Ishikawa (cell line): ENCODE results near the gene SAMD4B.
A peak's percentile ranks its signal among the peaks of the same experiment; 100 is the strongest.

Experiments used
- CEBPB ChIP-seq: IDR thresholded peaks from 2 replicates; pipeline ENCODE4 v1.6.1; 2012
- CREB1 ChIP-seq: IDR thresholded peaks from 2 replicates; pipeline ENCODE4 v1.6.1; 2012; ENCODE audit warnings: low read depth
- EGR1 ChIP-seq: IDR thresholded peaks from 2 replicates; pipeline ENCODE4 v1.6.1; 2012
- EP300 ChIP-seq: IDR thresholded peaks from 2 replicates; pipeline ENCODE4 v1.6.1; 2012; ENCODE audit warnings: borderline replicate concordance
- FOXM1 ChIP-seq: IDR thresholded peaks from 2 replicates; pipeline ENCODE4 v1.6.1; 2012; ENCODE audit warnings: low read depth, borderline replicate concordance
- NFIC ChIP-seq: IDR thresholded peaks from 2 replicates; pipeline ENCODE4 v1.6.1; 2012
- RAD21 ChIP-seq: IDR thresholded peaks from 2 replicates; pipeline ENCODE4 v1.6.1; 2012; ENCODE audit warnings: low read depth
- TAF1 ChIP-seq: IDR thresholded peaks from 2 replicates; pipeline ENCODE4 v1.6.1; 2012; ENCODE audit warnings: low read depth, mild to moderate bottlenecking
- TCF12 ChIP-seq: IDR thresholded peaks from 2 replicates; pipeline ENCODE4 v1.6.1; 2012; ENCODE audit warnings: low read depth
- TEAD4 ChIP-seq: IDR thresholded peaks from 2 replicates; pipeline ENCODE4 v1.6.1; 2012
- YY1 ChIP-seq: IDR thresholded peaks from 2 replicates; pipeline ENCODE4 v1.6.1; 2012; ENCODE audit warnings: low read depth
- ZBTB7A ChIP-seq: IDR thresholded peaks from 2 replicates; pipeline ENCODE4 v1.6.1; 2012; ENCODE audit warnings: low read depth
- TF ChIP-seq, protein P1 (sequence below): IDR thresholded peaks from 2 replicates; pipeline ENCODE4 v1.6.1; 2012
- TF ChIP-seq, protein P2 (sequence below): IDR thresholded peaks from 2 replicates; pipeline ENCODE4 v1.6.1; 2012; ENCODE audit warnings: low read depth, mild to moderate bottlenecking
- TF ChIP-seq, protein P3 (sequence below): IDR thresholded peaks from 2 replicates; pipeline ENCODE4 v1.6.1; 2012

SAMD4B gene

DNA sequence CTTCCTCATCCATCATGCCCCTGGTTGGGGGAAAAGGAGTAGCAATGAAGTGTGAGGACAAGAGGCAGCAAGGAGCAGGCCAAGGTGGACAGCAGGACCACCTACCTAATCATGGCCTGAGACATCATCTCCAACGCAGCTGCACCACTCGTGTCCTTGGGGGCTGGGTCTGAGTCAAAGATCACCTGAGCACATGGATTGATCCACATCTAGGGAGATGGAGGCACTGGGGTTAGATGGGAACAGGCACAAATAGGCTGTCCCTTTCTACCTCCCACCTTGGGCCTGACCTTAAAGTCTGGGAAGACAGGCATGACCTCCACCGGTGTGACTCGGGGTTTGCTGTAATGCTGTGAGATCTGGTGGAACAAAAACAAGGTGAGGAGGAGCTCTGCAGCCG is 46.4 kb downstream of the SAMD4B start:
- TF ChIP-seq TEAD4: no peak

DNA sequence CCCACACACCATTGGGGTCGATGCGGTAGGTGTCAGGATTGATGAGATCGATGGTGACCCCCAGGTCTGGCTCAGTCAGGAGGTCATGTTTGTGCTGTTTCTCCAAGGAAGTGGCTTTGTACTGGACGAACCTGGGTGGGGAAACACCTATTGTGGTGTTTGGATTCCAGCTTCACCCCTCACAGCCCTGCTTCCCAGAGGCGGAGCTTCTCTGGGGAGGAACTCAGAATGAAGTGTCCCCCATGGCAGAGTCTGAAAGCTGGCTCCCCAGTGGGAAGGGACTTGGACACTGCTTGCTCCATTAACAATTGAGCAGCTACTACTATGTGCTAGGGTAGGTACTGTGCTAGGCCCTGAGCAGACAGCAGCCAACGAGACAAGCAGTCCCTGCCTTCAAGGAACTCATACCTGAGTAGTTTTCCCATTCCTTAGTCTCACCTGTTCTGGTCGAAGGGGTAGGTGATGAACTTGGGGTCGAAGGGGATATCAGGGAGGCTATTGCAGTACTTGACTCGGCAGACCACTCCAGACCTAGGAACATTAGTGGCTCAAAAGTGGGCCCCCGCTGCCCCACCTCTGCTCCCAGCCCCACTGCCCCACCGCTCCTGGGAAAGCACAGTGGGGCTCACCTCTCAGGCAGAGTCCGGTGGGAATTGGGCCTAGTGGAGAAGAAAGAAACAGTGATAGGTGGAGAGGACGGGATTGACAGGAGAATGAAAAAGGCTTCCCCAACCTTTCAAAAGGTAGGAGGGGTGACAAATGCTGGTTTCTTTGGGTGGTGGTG is 47.6 kb downstream of the SAMD4B start:
- TF ChIP-seq TEAD4 (no peak), EP300 (no peak), FOXM1 (no peak), CREB1 (no peak), ZBTB7A (no peak), NFIC (no peak), TCF12 (no peak), CEBPB (no peak), YY1 (no peak), RAD21 (no peak), EGR1 (no peak), TAF1 (no peak)
- TF ChIP-seq, protein P1, sequence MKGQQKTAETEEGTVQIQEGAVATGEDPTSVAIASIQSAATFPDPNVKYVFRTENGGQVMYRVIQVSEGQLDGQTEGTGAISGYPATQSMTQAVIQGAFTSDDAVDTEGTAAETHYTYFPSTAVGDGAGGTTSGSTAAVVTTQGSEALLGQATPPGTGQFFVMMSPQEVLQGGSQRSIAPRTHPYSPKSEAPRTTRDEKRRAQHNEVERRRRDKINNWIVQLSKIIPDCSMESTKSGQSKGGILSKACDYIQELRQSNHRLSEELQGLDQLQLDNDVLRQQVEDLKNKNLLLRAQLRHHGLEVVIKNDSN: no peak
- TF ChIP-seq, protein P2, sequence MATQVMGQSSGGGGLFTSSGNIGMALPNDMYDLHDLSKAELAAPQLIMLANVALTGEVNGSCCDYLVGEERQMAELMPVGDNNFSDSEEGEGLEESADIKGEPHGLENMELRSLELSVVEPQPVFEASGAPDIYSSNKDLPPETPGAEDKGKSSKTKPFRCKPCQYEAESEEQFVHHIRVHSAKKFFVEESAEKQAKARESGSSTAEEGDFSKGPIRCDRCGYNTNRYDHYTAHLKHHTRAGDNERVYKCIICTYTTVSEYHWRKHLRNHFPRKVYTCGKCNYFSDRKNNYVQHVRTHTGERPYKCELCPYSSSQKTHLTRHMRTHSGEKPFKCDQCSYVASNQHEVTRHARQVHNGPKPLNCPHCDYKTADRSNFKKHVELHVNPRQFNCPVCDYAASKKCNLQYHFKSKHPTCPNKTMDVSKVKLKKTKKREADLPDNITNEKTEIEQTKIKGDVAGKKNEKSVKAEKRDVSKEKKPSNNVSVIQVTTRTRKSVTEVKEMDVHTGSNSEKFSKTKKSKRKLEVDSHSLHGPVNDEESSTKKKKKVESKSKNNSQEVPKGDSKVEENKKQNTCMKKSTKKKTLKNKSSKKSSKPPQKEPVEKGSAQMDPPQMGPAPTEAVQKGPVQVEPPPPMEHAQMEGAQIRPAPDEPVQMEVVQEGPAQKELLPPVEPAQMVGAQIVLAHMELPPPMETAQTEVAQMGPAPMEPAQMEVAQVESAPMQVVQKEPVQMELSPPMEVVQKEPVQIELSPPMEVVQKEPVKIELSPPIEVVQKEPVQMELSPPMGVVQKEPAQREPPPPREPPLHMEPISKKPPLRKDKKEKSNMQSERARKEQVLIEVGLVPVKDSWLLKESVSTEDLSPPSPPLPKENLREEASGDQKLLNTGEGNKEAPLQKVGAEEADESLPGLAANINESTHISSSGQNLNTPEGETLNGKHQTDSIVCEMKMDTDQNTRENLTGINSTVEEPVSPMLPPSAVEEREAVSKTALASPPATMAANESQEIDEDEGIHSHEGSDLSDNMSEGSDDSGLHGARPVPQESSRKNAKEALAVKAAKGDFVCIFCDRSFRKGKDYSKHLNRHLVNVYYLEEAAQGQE: no peak
- TF ChIP-seq, protein P3, sequence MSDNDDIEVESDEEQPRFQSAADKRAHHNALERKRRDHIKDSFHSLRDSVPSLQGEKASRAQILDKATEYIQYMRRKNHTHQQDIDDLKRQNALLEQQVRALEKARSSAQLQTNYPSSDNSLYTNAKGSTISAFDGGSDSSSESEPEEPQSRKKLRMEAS: no peak

DNA sequence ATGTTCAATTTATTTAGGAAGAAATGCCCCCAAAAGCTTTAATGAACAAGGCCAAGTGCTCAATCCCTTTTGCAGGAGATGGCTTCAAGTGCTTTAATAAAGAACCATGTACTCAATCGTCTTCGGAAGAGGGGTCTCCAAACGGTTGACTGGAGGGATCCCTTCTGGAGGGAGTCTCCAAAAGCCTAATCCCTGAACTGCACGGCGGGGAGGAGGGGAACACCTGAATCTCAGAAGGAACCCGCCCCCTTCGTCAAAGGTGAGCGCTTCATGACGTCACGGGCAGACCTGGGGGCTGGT is 48.2 kb downstream of the SAMD4B start:
- TF ChIP-seq TCF12: no peak
- TF ChIP-seq CREB1: peak; percentile 94
- TF ChIP-seq, protein P1: peak; percentile 25; the same call in 1 of the 2 replicates

DNA sequence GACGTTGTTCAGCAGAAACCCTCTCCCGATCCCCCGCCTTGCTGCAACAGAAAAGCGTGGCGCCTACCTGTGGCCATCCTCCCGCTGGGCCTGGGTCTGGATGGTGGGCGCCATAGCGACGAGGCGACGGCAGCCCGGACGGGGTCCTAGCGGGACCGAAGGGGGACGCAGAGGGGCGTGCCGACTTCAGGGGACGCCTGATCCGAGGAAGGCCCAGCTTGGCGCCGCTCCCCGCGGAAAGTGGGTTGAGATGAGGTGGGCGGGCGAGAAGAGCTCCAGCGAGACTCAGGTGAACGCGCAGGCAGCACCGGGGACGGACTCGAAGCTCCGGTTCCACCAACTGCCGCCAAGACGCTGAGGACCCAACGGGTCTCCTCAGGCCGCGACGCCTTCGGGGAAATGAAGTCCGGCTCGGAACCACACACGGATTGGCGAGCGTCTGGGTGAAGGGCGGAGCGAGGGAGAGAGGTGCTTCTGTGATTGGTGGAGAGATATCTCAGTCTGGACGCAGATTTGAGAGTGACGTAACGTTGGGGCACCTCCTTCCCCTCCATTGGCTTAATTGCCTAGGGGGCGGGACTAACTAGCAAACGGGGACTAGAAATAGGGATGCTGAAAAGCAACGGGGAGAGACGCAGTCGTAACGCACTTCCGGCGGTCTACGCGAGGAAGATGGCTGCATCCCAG is 48.7 kb downstream of the SAMD4B start, which contains the start of the genes MED29 and PAF1:
Gene MED29 (plus strand): TSS at position 628 of the 687 bp plus-strand sequence. CDS start 45 bp downstream, at position 673.
Gene PAF1 (minus strand): TSS at position 356 of the 687 bp plus-strand sequence. CDS start 242 bp downstream, at position 114.
- TF ChIP-seq, protein P1: no peak
- peak; percentile 85 for TF ChIP-seq CREB1
- 0 out of 2 replicates have a peak, but pooled peaks have one; percentile 47 for TF ChIP-seq CEBPB
- peak; percentile 91 for TF ChIP-seq ZBTB7A
- peak; percentile 92 for TF ChIP-seq YY1
- TF ChIP-seq EGR1: 0 out of 2 replicates have a peak, but pooled peaks have one; percentile 22
- TF ChIP-seq TCF12: peak; percentile 42; the same call in 1 of the 2 replicates
- TF ChIP-seq, protein P2: no peak
- TF ChIP-seq TEAD4: peak; percentile 33; the same call in 1 of the 2 replicates
- TF ChIP-seq RAD21: no peak
- 0 out of 2 replicates have a peak, but pooled peaks have one; percentile 20 for TF ChIP-seq NFIC
- no peak for TF ChIP-seq FOXM1
- TF ChIP-seq, protein P3: peak; percentile 47
- peak; percentile 27; the same call in 1 of the 2 replicates for TF ChIP-seq EP300
- TF ChIP-seq TAF1: peak; percentile 83

DNA sequence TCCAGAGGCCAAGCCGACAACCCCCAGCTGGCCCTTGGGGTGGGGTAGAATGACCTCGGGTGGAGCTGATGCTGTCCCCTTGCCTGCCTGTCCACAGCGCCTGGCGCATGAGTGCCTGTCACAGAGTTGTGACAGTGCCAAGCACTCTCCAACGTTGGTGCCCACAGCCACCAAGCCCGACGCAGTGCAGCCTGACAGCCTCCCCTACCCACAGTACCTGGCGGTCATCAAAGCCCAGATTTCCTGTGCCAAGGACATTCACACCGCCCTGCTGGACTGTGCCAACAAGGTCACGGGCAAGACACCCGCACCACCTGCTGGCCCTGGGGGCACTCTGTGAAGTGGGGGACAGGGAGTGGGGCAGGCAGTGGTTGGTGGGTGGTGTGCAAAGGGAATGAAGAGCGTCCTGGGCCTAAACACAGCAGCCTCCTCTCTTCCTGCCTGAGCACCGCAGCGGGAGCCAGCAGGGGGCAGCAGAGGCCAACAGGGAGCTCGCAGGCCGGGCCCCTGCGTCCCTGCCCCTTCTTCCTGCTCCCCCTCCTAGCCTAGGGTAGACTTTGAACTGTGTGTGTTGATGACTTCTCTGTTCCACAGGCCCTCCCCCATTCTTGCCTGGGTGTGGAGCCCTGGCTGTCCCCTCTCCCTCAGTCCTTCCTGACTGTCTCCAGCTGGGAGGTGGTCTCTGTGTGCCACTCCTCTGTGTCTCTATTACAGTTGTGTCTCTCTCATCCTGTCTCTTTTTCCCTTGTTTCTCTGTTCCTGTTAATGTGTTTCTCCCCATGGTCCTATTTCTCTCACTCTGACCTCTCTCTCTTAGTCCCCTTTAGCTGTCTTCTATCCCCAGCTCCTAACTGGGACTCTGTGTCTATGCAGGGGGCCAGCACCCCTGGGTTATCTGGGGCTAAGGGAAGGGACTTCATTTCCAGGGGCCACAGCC is 55.4 kb downstream of the SAMD4B start:
- peak; percentile 82 for TF ChIP-seq RAD21
- TF ChIP-seq, protein P2: no peak
